ENCODE measurements around the gene MILR1. TPM values are rescaled to one million over a fixed set of nuclear protein-coding genes. Genes with fewer than 3 reads are reported as not detected.
A peak's percentile ranks its signal among the peaks of the same experiment; 100 is the strongest.

Gene MILR1
- total RNA-seq, 1 experiment from 2014 or later = not detected

- TF ChIP-seq FOXJ3 (CRISPR knock-in tag; IDR thresholded peaks at IDR 0.05; ENCODE audit: borderline replicate concordance) (no peak), ZNF671 (CRISPR knock-in tag; IDR thresholded peaks at IDR 0.05) (no peak), ARID4B (CRISPR knock-in tag; IDR thresholded peaks at IDR 0.05; ENCODE audit: borderline replicate concordance) (peak; percentile 61), SMAD4 (CRISPR knock-in tag; IDR thresholded peaks at IDR 0.05) (no peak), HMGA2 (CRISPR knock-in tag; IDR thresholded peaks at IDR 0.05) (no peak), PREB (CRISPR knock-in tag; IDR thresholded peaks at IDR 0.05; ENCODE audit: borderline replicate concordance) (no peak; the same call in 1 of the 2 replicates), ZBTB21 (CRISPR knock-in tag; IDR thresholded peaks at IDR 0.05; ENCODE audit: borderline replicate concordance) (no peak), TP53 (CRISPR knock-in tag; IDR thresholded peaks at IDR 0.05) (no peak), AFF4 (CRISPR knock-in tag; IDR thresholded peaks at IDR 0.05; ENCODE audit: borderline replicate concordance) (no peak), ETV6 (CRISPR knock-in tag; IDR thresholded peaks at IDR 0.05) (0 out of 2 replicates have a peak, but pooled peaks have one; percentile 16), NR3C1 (CRISPR knock-in tag; conservative IDR thresholded peaks at IDR 0.05; ENCODE audit: low read depth) (no peak), E2F1 (CRISPR knock-in tag; IDR thresholded peaks at IDR 0.05) (no peak), AR (CRISPR knock-in tag; IDR thresholded peaks at IDR 0.05) (no peak), E2F4 (CRISPR knock-in tag; IDR thresholded peaks at IDR 0.05; ENCODE audit: borderline replicate concordance, low read depth) (peak; percentile 64; the same call in 1 of the 2 replicates), IRF2 (CRISPR knock-in tag; IDR thresholded peaks at IDR 0.05; ENCODE audit: borderline replicate concordance, low read depth) (0 out of 2 replicates have a peak, but pooled peaks have one; percentile 22), ZBTB43 (CRISPR knock-in tag; IDR thresholded peaks at IDR 0.05) (no peak; the same call in 1 of the 2 replicates), NFATC4 (CRISPR knock-in tag; IDR thresholded peaks at IDR 0.05) (no peak), TCF7 (CRISPR knock-in tag; IDR thresholded peaks at IDR 0.05; ENCODE audit: low read depth) (peak; percentile 26; the same call in 1 of the 2 replicates), GTF2I (CRISPR knock-in tag; conservative IDR thresholded peaks at IDR 0.05) (no peak), JUN (CRISPR knock-in tag; IDR thresholded peaks at IDR 0.05) (0 out of 2 replicates have a peak, but pooled peaks have one; percentile 57)
These were observed 57.9 kb downstream of the MILR1 start, which contains the start of gene CEP95 (continued) for GRCh38 chr17:64506576-64507412.
